Erythroblast (primary cell): ENCODE results near the gene RNF180.

Experiments
- GATA1 ChIP-seq: IDR thresholded peaks from 2 replicates; pipeline ENCODE4 v1.6.1; 2011; ENCODE audit warnings: low read depth, mild to moderate bottlenecking, control low read depth, low read length, moderate library complexity
- POLR2A ChIP-seq: IDR thresholded peaks from 2 replicates; pipeline ENCODE4 v1.6.1; 2011; ENCODE audit warnings: mild to moderate bottlenecking, low read length

GRCh38 chr5:64295101-64295500, 129.5 kb downstream of the RNF180 start:
- TF ChIP-seq POLR2A (no peak), GATA1 (no peak)
